HG03103 (cell line): ENCODE results near the gene ABCA1.
A peak's percentile ranks its signal among the peaks of the same experiment; 100 is the strongest.
"Not testable (repeated sequence)": the region's sequence is repeated elsewhere in the genome, so short reads cannot be mapped to it uniquely, and the experiment has no call there.

Source experiments
- ATAC-seq: cut with Tn5 transposase; IDR thresholded peaks from one replicate; pipeline ENCODE4 v1.9.1; 2021; ENCODE audit warnings: low read depth; ENCODE audit not compliant: unreplicated experiment

ABCA1 gene, protein sequence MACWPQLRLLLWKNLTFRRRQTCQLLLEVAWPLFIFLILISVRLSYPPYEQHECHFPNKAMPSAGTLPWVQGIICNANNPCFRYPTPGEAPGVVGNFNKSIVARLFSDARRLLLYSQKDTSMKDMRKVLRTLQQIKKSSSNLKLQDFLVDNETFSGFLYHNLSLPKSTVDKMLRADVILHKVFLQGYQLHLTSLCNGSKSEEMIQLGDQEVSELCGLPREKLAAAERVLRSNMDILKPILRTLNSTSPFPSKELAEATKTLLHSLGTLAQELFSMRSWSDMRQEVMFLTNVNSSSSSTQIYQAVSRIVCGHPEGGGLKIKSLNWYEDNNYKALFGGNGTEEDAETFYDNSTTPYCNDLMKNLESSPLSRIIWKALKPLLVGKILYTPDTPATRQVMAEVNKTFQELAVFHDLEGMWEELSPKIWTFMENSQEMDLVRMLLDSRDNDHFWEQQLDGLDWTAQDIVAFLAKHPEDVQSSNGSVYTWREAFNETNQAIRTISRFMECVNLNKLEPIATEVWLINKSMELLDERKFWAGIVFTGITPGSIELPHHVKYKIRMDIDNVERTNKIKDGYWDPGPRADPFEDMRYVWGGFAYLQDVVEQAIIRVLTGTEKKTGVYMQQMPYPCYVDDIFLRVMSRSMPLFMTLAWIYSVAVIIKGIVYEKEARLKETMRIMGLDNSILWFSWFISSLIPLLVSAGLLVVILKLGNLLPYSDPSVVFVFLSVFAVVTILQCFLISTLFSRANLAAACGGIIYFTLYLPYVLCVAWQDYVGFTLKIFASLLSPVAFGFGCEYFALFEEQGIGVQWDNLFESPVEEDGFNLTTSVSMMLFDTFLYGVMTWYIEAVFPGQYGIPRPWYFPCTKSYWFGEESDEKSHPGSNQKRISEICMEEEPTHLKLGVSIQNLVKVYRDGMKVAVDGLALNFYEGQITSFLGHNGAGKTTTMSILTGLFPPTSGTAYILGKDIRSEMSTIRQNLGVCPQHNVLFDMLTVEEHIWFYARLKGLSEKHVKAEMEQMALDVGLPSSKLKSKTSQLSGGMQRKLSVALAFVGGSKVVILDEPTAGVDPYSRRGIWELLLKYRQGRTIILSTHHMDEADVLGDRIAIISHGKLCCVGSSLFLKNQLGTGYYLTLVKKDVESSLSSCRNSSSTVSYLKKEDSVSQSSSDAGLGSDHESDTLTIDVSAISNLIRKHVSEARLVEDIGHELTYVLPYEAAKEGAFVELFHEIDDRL (N-terminal part only)

DNA sequence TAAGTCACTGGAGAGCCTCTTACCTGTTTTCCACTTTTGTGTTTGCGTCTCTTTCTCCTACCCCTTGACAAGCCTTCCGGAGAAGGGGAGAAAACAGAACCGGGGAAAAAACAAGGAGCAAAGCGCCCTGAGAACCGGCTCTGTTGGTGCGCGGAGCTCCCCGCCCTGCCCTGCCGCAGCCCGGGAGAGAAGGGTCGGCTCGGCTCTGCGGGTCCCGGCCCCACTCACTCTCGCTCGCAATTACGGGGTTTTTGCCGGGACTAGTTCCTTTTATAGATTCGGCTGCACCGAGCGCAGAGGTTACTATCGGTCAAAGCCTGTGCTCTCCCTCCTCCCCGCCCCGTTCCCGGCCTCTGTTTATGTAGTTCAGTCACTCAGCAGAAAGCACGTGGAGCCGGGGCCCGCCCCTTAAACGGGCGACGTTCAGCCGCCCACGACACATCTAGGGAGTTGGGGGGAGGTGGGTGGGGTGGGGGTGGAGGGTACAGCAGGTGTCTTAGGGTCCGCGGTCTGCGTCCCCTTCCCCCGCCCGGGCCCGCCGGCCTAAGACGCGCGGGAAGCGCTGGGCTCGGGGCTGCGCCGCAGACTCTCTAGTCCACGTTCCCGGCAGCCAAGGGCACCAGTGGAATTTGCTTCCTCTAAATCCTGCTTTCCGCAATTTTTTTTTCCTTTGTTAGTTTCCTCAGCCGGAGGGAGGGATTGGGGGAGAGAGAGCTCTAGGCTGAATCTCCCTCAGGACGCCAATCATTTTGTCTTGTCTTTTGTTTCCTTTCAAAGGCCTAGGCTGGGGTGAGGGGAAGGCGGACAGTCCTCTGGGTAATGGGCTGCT lies at the start of gene ABCA1:
Gene ABCA1, minus strand, starts transcription at position 244 of the 829 bp plus-strand sequence. CDS start 24,476 bp downstream, outside the sequence.
- peak; percentile 30 for ATAC-seq

DNA sequence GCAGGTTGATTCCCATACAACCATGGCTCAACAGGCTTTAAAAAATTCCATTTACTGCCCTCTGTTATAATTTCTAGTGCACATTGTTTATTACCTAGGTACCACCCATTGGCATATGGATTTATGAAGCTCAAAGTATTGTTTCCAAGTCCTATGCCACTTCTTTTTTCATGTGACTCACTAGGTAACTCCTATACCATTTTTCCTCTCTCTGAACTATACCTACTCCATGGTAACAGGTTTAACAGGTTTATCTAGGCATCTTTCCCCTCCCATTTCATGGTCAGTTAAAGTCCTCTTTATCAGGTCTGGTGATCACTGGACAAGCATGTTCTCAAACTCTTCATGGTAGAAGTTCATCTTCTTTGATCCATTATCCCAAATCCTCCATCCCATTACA lies 49.6 kb upstream of the ABCA1 start:
- no peak for ATAC-seq

DNA sequence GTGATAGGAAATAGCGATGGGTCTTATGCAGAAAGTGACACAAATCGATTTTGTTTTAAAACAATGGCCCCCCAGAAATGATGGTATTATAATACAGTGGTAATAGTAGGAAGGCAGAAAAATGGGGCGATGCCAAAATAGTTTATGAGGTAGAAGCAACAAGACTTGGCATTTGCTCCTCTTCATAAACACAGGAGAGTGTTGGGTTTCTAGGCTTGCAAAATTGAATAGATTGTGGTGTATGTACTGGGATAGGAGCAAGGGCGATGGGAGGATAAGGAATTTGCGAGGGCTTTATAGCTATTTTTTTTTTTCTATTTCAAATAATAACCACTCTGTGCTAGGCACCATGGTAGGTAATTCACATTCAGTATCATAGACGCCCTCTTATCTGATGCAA lies 49.2 kb upstream of the ABCA1 start:
- no peak for ATAC-seq

DNA sequence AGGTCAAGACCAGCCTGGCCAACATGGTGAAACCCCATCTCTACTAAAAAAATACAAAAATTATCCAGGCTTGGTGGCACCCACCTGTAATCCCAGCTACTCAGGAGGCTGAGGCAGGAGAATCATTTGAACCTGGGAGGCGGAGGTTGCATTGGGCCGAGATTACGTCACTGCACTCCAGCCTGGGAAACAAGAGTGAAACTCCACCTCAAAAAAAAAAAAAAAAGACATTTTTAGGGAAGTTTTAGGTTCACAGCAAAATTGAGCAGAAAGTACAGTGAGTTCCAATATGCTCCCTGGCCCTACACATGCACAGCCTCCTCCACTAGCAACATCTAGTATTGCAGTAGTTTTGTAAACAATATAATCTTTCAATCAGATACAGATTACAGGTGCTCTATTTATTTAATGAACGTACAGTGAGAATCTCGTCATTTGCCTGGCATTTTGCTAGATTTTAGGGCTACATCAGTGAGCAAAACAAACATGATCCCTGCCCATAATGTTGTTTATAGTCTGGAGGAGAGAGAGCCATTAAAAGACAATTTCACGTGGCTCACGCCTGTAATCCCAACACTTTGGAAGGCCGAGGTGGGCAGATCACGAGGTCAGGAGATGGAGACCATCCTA lies 48.1 kb upstream of the ABCA1 start:
- not testable (repeated sequence) for ATAC-seq

DNA sequence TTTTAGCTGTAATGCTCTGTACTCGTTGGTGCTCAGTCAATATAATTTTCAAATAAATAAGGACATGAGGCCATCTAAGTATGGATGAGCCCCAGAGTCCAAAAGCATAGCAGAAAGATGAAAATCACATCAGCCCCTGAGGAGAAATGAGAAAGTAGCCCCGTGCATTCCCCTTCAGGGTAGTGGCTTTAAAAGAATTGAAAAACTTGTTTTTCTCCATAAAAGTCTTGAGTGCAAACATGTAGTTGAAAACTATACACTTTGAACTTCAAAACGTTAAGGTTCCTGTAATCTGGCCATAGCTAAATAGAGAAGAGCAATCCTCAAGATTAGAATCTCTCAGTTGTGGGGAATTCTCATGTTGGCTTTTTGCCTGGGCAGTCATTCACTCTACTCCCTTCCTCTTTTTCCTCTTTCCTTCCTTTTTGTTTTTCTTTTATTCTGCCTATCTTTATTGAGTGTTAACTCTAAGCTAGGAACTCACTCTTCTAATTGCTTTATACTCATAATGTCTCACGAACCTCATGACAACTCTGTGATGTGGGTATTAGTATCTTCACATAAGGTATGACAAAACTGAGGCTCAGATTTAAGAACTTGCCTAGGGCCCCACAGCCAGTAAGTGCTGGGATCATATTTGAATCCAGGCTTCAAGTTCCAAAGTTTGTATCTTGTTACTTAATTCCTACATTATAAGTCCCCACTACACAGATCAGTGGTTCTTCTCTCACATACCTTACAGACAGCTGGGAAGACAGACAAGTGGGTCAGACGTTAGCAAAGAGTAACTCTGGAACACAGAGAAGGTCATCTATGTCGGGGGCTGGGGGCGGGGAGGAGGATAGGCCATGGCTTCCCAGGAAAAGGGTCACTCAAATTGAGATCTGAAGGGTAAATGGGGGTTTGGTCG lies 46.4 kb upstream of the ABCA1 start:
- ATAC-seq = no peak

DNA sequence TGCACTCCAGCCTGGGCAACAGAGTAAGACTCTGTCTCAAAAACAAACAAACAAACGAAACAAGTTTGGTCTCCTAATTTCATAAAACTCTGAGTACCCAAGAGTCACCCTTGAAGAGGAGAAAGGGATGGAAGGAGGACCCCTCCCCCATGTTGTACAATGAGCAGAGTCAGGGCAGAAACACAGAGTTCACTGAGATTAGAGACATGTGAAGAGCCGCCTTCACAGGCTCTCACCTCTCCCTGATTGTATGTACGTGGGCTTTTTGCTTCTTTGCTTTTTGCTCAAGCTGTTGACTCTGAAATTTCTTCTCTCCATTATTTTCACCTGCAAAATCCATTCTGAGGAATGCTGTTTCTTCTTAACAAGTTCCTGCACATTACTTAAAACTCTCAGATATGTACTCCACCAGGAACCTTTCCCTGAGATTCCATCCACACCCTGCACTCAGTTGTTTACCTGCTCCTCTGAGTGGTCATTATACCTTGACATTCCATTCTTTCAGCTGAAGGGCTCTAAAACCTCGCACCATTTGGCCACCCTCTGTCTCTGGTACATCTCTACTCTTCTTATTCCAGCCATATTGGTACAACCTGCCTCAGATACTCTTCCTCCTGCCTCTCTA lies 44.4 kb upstream of the ABCA1 start:
- ATAC-seq = no peak

DNA sequence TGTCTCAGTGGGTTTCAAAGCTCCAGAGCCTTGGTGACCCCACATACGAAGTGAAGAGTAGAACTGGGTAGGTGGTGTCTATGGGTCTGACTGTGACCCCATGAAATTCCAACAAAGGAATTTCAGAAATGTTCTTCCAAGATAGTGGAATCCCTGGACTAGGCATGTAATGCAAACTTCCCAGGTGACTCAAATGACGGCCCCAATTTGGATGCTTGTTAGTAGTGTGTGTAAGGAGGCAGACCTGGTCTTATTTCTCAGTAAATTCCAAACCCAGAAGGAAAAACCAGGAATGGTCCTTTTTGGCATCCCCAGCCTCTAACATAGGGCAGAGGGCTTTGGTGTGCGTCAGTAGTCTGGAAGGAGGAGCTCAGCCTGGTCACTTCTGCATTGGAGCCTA lies 43.6 kb upstream of the ABCA1 start:
- ATAC-seq = no peak

DNA sequence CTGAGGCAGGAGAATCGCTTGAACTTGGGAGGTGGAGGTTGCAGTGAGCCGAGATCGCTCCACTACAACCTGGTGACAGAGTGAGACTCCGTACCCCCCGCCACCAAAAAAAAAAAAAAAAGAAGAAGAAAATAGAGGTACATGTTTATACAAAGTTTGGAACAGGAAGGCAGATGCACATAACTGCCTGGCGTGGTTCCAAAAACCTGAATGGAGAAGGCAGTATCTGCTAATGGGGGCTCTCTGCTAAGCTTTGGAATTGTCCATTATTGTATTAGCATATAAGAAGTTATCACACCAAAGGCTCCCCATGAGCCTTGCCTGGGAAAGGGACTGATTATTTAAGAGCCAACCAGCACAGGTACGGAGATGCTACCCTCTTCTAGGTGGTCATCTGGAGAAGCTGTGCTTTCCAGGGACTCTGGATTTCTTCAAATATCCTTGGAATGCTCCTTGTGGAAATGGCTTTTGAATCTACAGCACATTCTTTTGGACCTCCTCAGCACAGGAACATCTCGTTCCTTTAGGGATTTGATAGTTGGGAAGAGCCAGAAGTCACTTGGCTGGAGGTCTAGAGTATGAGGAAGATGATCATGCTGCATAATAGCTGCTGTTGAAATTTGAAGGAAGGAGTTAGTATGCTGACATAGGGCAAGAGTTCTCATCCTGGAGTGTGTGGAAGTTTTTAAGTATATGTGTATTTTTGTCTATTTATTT lies 42.5 kb upstream of the ABCA1 start:
- no peak for ATAC-seq

DNA sequence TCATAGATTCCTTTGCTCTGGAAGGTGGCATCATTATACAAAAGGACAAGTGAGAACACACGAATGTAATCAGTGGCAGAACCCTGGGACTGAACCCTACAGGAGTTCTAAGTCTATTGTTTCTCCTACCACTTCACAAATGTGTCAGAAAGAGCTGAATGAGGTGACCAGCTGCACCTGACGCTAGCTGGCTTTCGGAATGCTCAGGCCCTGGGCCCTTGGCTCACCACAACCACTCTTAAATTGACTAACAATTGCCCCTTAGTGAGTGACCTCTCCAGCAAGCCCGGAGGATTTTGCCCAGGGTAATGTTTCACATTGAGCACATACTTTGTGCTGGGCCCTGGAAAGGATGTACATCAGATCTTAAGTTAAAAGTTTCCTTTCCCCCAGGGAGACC lies 41.2 kb upstream of the ABCA1 start:
- ATAC-seq = no peak

DNA sequence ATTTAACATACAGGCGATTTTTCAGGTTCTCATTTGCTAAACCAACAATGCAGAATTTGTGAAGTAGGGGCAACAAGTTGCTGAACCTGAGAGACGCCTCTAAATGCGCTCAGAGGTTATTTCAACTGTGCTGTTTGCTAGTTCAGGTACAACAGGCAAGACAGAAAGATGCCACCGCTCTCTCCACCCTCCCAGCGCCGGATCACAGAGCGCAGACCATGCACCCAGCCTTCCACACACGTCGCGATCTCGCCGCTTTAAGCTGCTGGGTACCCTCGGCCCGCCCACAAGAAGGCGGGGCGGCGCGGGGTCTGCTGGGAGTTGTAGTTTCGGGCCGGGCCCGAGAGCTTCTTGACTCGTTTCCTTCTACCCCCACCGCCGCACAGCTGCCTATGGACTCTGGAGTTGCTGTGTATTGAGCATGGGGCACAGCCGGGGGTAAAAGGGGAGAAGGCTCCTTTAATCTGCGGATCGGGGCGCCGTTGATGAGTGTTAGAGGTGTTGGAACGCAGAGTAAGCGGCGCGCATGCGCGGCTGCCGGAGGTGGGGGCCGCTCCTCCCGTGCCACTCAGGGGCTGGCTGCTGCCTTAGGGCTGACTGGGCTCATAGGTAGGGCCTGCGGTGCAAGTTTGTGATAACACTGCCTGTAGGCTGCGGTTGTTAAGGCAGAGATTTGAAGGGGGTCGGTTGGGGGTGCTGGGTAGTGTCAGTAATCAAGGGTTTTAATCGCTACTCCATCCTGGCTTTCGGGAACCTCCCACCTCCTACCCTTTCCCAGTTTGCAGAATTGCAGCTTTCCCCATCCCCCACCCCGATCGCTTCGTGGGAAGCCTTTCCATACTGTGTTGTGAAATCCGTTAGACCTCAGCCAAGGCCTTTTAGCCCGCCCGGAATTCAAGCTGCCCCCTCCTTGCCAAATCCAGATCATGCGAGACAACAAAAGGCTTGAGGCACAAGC lies 40.3 kb upstream of the ABCA1 start:
- peak; percentile 99 for ATAC-seq

DNA sequence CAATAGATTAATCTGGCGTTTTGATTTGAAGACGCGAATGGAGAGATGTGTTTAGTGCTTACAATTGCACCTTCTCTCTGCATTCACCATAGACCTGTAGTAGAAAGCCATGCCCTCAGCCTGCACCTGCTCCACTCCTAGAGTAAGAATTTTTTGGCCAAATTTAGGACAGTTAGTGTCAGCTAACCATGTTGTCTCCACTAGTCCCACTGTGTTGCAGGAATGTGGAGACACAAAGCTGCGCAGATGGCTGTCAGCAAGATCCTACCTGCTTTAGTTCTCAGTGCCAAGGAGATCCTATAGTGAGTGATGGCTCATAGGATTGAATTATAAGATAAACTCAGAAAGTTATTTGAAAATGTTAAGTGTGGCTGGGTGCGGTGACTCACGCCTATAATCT lies 35.1 kb upstream of the ABCA1 start:
- ATAC-seq = no peak

DNA sequence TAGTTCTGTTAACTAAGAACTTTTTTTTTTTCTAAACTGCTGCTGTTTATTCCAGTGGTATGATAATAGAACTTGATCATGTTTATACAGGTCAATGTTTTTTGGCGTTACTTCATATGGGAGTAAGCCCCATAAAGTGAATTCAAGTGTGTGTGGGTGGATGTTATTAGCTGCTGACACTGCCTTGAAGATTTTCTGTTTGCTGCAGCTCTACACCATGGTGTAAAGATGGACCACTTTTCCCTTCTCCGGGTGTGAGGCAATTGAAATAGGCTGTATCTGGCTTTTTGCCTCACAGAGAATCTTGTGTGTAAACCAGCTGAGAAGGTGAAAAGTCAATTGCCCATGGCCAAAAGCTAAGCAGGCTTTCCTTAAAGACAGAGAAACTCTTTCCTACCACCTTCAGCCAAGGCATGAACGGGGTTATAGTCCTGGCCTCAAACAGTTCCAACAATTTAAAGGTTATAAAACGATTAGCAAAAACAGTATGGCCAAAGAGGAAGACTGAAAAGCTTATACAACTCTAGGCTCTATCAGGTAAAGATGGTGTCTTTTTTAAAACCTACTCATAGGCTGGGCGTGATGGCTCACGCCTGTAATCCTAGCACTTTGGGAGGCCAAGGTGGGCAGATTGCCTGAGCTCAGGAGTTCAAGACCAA lies 33.9 kb upstream of the ABCA1 start:
- no peak for ATAC-seq

DNA sequence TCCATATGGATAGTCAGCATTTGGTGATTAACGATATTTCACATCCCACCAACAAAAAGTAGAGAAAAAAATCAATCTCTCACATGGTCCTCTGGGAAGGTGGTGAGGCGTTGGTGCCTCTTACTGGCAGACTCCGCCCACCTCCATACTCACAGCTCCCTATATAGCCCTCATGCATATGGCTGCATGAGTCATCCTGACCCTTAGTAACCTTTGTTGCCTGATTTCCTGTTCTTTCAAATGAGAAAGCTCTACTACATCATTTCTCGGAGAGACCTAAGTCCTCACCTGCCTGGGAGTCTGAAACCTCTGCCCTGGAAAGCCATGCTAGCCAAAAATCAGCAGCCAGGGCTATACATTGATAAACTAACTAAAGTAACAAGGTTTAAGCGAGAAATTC lies 33.3 kb upstream of the ABCA1 start:
- peak; percentile 95 for ATAC-seq

DNA sequence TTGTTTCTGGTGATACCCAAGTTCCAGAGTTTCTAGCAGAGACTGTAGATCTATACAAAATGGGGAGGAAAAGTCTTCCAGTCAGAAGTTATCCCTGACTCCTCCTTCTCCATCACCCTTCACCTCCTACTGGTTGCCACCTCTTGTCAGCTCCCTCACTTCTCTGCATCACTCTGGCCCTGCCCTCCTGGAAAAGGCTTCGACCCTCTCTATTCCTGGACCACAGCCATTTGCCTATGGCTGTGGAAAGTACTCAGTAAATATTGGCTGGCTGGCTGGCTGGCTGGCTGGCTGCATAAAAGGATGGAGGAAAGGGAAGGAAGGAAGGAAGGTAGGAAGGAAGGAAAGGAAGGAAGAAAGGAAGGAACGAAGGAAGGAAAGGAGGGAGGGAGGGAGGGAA lies 32.7 kb upstream of the ABCA1 start:
- ATAC-seq = no peak

DNA sequence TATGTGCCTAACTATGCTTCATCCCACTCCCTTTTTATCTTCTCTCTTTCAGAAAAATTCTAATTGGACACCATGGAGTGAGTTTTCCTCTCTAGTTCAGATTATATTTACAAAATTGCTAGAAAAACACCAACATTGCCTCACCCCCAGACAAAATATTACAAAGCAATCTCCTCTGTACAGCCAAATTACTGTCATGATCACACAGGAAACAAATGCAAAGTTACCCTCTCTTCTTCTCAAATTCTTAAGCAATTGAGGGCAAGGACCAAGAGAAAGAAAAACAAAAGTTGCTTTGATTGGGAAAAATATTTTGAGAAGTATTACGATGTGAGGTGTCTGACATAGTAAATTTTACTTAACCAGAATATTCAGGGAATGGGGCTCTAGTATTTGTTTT lies 30.8 kb upstream of the ABCA1 start:
- ATAC-seq = no peak

DNA sequence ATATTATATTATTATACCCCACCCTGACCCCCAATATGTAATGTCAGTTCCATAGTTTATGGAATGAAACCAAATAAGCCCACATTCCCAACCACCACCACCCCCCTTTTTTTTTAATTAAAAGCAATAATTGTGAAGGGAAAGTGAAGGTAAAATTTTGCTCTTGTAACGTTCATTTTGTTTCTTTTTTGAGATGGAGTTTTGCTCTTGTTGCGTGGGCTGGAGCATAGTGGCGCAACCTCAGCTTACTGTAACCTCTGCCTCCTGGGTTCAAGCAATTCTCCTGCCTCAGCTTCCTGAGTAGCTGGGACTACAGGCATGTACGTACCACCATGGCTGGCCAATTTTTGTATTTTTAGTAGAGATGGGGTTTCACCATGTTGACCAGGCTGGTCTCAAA lies 30.1 kb upstream of the ABCA1 start:
- ATAC-seq = not testable (repeated sequence)
